ENCODE data around the gene ANKRD33. TPM values are rescaled to one million over a fixed set of nuclear protein-coding genes. Genes with fewer than 3 reads are reported as not detected.
"Not testable (repeated sequence)": the region's sequence is repeated elsewhere in the genome, so short reads cannot be mapped to it uniquely, and the experiment has no call there.

Gene ANKRD33
- total RNA-seq, 1 experiment from 2014 or later = 0.21 TPM

- in situ Hi-C loops (cut with HindIII; ENCODE audit: low pct_unique_long_range_greater_than_20kb, low sequenced_read_pairs) = no loop called here
- DNase-seq (ENCODE audit: low read depth, low spot score) (no peak), ATAC-seq (no peak)
- no peaks in the 10 kb centered on the region for H3K4me1 ChIP-seq (ENCODE audit: control insufficient read depth, insufficient read depth, low read length)
- CTCF ChIA-PET = no interaction called here
- no peak overlapping the region for H3K27ac ChIP-seq (ENCODE audit: low read length)
- POLR2A ChIA-PET = no interaction called here
- intact Hi-C loops (cut with micrococcal nuclease; ENCODE audit: unreplicated experiment) = no loop called here
- TF ChIP-seq, protein P1, sequence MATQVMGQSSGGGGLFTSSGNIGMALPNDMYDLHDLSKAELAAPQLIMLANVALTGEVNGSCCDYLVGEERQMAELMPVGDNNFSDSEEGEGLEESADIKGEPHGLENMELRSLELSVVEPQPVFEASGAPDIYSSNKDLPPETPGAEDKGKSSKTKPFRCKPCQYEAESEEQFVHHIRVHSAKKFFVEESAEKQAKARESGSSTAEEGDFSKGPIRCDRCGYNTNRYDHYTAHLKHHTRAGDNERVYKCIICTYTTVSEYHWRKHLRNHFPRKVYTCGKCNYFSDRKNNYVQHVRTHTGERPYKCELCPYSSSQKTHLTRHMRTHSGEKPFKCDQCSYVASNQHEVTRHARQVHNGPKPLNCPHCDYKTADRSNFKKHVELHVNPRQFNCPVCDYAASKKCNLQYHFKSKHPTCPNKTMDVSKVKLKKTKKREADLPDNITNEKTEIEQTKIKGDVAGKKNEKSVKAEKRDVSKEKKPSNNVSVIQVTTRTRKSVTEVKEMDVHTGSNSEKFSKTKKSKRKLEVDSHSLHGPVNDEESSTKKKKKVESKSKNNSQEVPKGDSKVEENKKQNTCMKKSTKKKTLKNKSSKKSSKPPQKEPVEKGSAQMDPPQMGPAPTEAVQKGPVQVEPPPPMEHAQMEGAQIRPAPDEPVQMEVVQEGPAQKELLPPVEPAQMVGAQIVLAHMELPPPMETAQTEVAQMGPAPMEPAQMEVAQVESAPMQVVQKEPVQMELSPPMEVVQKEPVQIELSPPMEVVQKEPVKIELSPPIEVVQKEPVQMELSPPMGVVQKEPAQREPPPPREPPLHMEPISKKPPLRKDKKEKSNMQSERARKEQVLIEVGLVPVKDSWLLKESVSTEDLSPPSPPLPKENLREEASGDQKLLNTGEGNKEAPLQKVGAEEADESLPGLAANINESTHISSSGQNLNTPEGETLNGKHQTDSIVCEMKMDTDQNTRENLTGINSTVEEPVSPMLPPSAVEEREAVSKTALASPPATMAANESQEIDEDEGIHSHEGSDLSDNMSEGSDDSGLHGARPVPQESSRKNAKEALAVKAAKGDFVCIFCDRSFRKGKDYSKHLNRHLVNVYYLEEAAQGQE (IDR thresholded peaks at IDR 0.05; ENCODE audit: insufficient read depth in 1 of 2, low read depth in 2 of 2, low read length in 1 of 2) = no peak
- TF ChIP-seq, protein P2, sequence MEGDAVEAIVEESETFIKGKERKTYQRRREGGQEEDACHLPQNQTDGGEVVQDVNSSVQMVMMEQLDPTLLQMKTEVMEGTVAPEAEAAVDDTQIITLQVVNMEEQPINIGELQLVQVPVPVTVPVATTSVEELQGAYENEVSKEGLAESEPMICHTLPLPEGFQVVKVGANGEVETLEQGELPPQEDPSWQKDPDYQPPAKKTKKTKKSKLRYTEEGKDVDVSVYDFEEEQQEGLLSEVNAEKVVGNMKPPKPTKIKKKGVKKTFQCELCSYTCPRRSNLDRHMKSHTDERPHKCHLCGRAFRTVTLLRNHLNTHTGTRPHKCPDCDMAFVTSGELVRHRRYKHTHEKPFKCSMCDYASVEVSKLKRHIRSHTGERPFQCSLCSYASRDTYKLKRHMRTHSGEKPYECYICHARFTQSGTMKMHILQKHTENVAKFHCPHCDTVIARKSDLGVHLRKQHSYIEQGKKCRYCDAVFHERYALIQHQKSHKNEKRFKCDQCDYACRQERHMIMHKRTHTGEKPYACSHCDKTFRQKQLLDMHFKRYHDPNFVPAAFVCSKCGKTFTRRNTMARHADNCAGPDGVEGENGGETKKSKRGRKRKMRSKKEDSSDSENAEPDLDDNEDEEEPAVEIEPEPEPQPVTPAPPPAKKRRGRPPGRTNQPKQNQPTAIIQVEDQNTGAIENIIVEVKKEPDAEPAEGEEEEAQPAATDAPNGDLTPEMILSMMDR (IDR thresholded peaks at IDR 0.05) = no peak
- TF ChIP-seq POLR2AphosphoS5 (IDR thresholded peaks at IDR 0.05; ENCODE audit: low read depth, low read length) (no peak), SIN3A (IDR thresholded peaks at IDR 0.05; ENCODE audit: borderline replicate concordance, insufficient read depth, low read depth, low read length) (no peak), TCF7L2 (IDR thresholded peaks at IDR 0.05; ENCODE audit: low read depth, low read length) (no peak)
- H3K4me3 ChIP-seq (ENCODE audit: low read depth in 2 of 2, low read length in 2 of 2) = no peak overlapping the region
- no TSS peak for BruUV-seq (replicated peaks)
- no peaks in the 10 kb centered on the region for H3K27me3 ChIP-seq (ENCODE audit: control insufficient read depth, insufficient read depth, low read length)
- H3K9me3 ChIP-seq (ENCODE audit: control insufficient read depth, insufficient read depth, low read depth, low read length) = peaks cover 7% of the 10 kb centered on the region; the same call in 1 of the 2 replicates
- no peaks in the 10 kb centered on the region for H3K36me3 ChIP-seq (ENCODE audit: control insufficient read depth, insufficient read depth, low read length)
Measured at GRCh38 chr12:51883998-51884675, 3.8 kb upstream of the ANKRD33 start.

DNA sequence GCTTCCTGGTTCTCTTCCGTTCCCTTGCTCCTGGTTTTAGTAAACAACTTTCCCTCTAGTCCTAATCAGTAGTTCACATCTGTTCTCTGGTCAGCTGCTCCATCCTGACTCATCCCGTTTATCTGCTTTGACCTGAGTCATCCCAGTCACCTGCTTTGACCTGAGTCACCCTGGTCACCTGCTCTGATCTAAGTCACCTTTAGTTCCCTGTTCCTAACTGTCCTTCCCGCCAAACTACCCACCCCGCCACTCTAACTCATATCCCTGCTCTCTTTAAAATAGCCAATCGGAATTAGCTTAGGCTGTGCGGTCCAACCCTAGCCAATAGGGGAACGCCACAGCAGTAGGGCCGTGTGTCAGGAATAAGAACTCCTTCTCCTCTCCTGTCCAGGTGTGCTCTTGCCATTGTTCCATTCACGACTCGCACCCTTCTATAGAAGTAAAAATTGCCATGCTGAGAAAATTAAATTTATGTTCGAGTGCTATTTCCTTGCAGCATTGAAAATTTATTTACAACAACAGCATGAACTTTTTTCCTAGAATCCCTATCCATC, 3.1 kb upstream of the ANKRD33 start:
- Histone ChIP-seq H3K4me1 (ENCODE audit: control insufficient read depth, insufficient read depth, low read length) (no peaks in the 10 kb centered on the region), H3K27me3 (ENCODE audit: control insufficient read depth, insufficient read depth, low read length) (no peaks in the 10 kb centered on the region), H3K9me3 (ENCODE audit: control insufficient read depth, insufficient read depth, low read depth, low read length) (peaks cover 7% of the 10 kb centered on the region; the same call in 1 of the 2 replicates), H3K36me3 (ENCODE audit: control insufficient read depth, insufficient read depth, low read length) (no peaks in the 10 kb centered on the region), H3K4me3 (ENCODE audit: low read depth in 2 of 2, low read length in 2 of 2) (no peak overlapping the region), H3K27ac (ENCODE audit: low read length) (no peak overlapping the region)
- TF ChIP-seq POLR2AphosphoS5 (IDR thresholded peaks at IDR 0.05; ENCODE audit: low read depth, low read length) (no peak), SIN3A (IDR thresholded peaks at IDR 0.05; ENCODE audit: borderline replicate concordance, insufficient read depth, low read depth, low read length) (no peak), TCF7L2 (IDR thresholded peaks at IDR 0.05; ENCODE audit: low read depth, low read length) (no peak)
- TF ChIP-seq, protein P1 (IDR thresholded peaks at IDR 0.05; ENCODE audit: insufficient read depth in 1 of 2, low read depth in 2 of 2, low read length in 1 of 2) = no peak
- TF ChIP-seq, protein P2 (IDR thresholded peaks at IDR 0.05) = no peak
- no TSS peak for BruUV-seq (replicated peaks)
- DNase-seq (ENCODE audit: low read depth, low spot score) (no peak), ATAC-seq (no peak)
- ChIA-PET POLR2A (no interaction called here), CTCF (no interaction called here)
- in situ Hi-C loops (cut with HindIII; ENCODE audit: low pct_unique_long_range_greater_than_20kb, low sequenced_read_pairs) = no loop called here
- intact Hi-C loops (cut with micrococcal nuclease; ENCODE audit: unreplicated experiment) = no loop called here

DNA sequence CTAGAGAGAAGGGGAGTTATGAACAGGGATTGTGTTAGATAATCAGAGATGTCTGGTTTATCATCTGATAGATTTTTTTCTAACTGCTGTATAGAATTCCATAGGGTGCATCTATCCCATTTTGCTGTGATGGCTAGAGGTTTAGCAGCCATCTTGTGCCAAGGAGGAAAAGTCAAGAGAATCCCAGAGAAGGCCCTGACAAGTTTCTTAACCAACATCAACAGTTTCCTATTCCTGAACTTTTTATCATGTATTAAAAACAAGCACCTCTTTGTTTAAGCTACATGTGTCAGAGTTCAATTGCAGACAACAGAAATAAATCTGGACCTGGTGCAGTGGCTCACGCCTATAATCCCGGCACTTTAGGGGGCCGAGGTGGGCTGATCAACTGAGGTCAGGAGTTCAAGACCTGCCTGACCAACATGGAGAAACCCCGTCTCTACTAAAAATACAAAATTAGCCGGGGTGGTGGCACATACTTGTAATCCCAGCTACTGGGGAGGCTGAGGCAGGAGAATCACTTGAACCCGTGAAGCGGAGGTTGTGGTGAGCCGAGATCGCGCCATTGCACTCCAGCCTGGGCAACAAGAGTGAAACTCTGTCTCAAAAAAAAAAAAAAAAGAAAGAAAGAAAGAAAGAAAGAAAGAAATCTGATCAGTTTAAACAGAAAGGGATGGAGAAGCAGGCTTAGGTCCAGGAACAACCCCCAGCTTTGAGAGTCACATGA, 2.4 kb upstream of the ANKRD33 start:
- H3K36me3 ChIP-seq (ENCODE audit: control insufficient read depth, insufficient read depth, low read length); H3K4me1 ChIP-seq (ENCODE audit: control insufficient read depth, insufficient read depth, low read length); DNase-seq (ENCODE audit: low read depth, low spot score); intact Hi-C loops (cut with micrococcal nuclease; ENCODE audit: unreplicated experiment); H3K9me3 ChIP-seq (ENCODE audit: control insufficient read depth, insufficient read depth, low read depth, low read length); H3K27ac ChIP-seq (ENCODE audit: low read length); in situ Hi-C loops (cut with HindIII; ENCODE audit: low pct_unique_long_range_greater_than_20kb, low sequenced_read_pairs); H3K4me3 ChIP-seq (ENCODE audit: low read depth in 2 of 2, low read length in 2 of 2); BruUV-seq (replicated peaks); H3K27me3 ChIP-seq (ENCODE audit: control insufficient read depth, insufficient read depth, low read length); ATAC-seq: not testable (repeated sequence)
- CTCF ChIA-PET = interaction anchor here (0.6 kb wide), 1 partner anchor 14 kb away, joined by 3 read pairs; no protein-coding TSS in a partner anchor
- POLR2A ChIA-PET = interaction anchor here (0.7 kb wide), 1 partner anchor 427 kb away, joined by 3 read pairs; no protein-coding TSS in a partner anchor

Data from Panc1 (cell line).